Activated CD4-positive, alpha-beta T cell treated with anti-CD3 and anti-CD28 coated beads, Interleukin-2, Interleukin-6, amounts not matched to agents 100 ng/mL and 50 ng/mL, durations not matched to agents 16 hours and 8 hours (primary cell): ENCODE measurements around the gene RSRC2.
"Not testable (repeated sequence)": the region's sequence is repeated elsewhere in the genome, so short reads cannot be mapped to it uniquely, and the experiment has no call there.

Source experiments
- DNase-seq: peaks from one replicate; pipeline ENCODE4 v3.0.0-alpha.2; 2020

RSRC2 gene

DNA sequence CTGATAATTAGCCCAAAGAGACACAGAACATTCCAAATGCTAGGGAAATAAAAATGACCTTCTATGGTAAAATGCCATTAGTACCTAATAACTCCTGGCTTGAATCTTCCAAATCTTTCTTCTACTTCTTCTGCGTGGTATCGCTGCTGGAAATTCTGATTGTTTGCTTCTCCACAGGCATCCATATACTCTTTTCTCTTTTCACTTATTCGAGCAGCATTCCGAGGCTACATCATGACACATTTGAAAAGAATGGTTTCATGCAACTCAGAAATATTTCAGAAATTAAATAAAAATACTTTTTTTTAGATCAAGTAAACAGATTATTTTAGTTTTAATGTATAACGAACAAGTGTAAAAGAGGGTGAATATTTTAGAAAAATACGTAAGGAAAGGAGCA, 44.9 kb downstream of the RSRC2 start:
- no peak for DNase-seq

DNA sequence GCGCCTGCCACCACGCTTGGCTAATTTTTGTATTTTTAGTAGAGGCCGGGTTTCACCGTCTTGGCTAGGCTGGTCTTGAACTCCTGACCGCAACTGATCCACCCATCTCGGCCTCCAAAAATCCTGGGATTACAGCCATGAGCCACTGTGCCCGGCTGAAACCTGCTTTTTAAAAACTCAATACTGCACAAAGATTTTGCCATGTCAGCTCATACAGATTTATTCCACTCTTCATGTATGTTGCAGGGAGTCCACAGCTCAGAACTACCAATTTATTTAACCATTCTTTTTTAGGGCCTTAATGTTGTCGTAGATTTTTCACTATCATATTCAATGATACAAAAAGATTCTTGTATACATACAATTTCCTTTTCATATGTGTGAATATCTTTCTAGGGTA, 46.0 kb downstream of the RSRC2 start:
- no peak for DNase-seq

DNA sequence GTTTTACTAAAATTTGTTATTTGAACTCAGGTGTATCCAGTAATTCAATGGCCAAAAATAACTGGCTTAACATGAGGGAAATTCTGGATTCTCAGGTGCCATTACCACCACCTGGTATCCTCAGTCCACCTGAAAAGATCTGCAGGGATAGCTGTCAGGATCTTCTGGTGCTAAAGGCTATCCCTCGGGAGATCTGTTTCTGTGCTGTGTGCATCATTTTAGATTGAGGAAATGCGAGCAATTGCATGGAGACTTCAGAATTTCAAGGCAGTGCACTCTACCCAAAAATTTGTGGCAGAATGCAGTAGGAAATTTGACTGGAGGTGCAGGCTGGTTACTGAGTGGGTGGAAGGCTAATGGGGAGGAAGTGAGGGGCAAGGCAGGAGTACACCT, 52.4 kb downstream of the RSRC2 start:
- DNase-seq: no peak

DNA sequence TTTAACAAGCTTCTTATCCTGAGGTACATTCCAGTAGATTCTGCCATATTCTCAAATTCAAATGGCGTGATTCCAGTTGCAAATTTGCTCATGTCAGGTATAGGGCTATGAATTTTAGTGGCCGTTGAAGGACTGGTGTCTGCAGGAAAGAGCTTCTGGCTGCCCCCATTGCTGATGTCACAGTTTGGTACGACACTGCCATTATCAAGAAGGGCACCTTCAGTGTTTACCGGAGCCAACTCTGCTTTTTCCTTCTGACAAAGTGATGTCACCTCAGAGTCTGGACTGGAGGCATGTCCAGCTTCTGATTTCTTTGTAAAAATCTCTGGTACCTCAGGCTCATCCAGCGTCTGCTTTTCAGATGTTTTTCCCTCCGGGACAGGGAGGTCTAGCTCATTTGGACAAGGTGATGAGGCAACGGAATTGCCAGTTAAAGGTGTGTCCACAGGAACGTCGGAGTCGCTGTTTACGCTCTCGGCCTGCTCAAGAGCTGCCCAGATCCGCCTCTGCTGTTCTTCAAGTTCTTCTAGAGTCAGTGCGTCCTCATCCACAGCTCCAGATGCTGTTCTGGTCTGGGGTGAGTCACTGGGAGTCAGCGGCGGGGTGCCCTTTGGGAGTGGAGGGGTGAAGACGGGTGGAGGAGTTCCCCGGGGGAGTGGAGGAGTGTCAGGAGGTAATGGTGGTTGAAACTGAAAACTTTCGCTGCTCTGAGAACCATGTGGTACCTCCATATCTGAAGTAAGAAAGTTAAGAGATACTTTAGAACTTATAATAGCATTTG, 53.0 kb downstream of the RSRC2 start:
- peak; percentile 58 for DNase-seq

DNA sequence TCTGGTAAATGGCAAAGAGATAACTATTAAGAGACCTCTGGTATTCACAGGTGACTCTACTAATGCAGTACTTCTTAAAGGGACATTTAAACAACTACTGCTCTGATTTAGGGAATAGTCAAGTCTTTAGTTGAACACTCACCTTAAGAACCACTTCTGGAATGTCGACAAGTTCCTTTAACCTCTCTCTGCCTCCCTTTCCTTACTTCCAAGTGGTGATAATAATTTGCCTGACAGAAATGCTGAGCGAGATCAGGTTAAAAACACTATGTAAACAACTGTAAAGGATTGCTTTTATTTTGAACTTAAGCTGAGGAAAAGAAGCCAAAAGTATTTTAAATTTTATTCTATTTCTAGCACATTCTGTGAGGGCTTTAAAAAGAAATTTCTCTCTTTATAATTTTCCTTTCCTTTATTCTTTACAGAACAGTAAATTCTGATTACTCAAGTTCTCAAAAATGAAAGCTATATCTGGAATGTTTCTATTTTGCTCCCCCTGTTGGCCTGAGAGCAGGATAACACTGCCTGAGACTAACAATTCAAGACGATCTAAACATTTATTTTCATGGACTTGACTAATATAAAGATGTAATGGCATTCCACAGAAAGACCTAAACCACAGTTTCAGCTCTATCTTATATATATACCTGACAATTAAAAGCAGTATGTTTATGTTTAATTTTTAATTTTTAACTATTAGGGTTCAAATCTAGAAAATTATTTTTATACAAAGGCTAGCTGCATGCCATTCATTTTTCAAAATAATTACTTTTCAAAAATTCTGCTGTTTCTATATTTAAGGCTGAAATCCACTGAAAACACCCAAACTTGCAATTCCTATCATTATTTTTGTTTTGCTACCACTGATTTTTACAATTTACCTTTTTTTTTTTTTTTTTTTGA, 55.2 kb downstream of the RSRC2 start:
- DNase-seq: peak; percentile 62

DNA sequence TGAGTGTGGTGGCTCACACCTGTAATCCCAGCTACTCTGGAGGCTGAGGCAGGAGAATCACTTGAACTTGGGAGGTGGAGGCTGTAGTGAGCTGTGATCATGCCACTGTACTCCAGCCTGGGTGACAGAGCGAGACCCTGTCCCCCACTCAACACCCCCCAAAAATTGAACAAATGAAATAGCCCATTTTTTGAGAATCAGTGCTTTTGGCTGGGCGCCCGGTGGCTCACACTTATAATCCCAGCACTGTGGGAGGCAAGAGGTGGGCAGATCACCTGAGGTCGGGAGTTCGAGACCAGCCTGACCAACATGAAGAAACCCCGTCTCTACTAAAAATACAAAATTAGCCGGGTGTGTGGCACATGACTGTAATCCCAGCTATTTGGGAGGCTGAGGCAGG, 56.2 kb downstream of the RSRC2 start:
- DNase-seq: not testable (repeated sequence)

DNA sequence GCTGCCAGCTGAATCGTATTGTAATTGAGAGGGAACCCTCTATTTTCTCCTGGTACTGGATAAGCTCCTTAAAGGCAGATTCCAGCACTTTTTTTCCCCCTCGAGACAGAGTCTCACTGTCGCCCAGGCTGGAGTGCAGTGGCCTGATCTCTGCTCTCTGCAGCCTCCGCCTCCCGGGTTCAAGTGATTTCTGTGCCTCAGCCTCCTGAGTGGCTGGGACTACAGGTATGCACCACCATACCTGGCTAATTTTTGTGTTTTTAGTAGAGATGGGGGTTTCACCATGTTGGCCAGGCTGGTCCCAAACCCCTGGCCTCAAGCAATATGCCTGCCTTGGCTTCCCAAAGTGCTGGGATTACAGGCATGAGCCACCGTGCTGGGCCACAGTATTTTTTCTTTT, 56.9 kb downstream of the RSRC2 start:
- DNase-seq: not testable (repeated sequence)

DNA sequence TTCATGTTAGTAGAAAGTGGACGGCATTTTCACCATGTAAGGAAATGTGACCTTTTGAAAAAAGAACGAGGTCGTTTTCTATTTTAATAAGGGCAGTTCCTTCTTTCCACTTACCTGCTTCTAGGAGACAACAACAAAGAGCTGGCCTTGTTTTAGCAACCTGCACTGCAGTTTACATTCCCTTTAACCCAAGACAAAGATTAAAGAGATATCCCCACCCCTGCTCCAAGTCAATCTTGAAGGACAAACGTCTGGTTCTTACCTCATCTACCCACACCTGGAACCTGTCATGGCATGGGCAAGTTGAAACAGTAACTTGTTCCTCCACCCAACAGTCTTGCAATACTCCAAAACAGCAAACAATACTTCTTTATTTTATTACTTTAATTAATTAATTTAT, 58.8 kb downstream of the RSRC2 start:
- DNase-seq: no peak

DNA sequence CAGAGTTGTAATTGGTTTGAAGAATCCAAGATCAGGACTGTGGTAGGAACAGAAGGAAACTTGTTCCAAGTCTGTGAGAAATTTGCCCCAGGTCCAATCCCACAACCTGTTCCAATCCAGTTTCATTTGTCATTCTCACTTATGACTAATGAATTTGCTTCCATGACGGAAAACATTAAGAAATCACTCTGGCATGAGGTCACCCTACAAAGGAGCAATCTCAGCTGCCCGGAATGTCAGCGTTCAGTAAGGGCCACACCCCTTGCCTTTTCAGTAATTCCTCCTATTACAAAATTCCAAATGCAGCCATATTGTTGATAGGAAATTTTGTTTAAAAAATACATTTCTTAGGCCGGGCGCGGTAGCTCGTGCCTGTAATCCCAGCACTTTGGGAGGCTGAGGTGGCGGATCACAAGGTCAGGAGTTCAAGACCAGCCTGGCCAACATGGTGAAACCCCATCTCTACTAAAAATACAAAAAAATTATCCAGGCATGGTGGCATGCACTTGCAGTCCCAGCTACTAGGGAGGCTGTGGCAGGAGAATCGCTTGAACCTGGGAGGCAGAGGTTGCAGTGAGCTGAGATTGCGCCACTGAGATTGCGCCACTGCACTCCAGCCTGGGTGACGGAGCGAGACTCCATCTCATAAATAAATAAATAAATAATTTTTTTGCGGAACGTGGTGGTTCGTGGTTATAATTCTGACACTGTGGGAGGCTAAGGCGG, 62.3 kb downstream of the RSRC2 start:
- not testable (repeated sequence) for DNase-seq

DNA sequence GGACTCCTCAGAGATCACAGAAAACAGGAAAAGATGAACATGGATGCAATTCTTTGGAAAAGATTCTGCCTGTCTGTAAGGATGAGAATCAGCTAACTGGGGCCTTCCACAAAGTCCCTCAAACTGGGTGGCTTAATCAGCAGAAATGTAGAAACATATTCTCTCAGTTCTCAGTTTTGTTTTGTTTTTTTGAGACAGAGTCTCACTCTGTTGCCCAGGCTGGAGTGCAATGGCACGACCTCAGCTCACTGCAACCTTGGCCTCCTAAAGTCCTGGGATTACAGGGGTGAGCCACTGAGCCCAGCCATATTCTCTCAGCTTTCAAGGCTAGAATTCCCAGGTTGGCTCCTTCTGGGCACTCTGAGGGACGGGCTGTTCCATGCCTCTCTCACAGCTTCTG, 66.1 kb downstream of the RSRC2 start:
- DNase-seq: no peak

DNA sequence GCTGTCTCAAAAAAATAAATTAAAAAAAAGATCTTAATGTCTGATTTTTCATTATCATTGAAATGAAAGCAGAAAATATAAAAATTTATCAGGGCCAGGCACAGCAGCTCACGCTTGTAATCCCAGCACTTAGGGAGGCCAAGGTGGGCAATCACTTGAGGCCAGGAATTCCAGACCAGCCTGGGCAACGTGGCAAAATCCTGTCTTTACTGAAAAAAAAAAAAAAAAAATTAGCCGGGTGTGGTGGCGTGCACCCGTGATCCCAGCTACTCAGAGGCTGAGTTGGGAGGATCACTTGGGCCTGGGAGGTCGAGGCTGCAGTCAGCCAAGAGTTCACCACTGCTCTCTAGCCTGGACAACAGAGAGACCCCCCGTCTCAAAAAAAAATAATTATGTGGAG, 66.7 kb downstream of the RSRC2 start:
- DNase-seq: no peak

DNA sequence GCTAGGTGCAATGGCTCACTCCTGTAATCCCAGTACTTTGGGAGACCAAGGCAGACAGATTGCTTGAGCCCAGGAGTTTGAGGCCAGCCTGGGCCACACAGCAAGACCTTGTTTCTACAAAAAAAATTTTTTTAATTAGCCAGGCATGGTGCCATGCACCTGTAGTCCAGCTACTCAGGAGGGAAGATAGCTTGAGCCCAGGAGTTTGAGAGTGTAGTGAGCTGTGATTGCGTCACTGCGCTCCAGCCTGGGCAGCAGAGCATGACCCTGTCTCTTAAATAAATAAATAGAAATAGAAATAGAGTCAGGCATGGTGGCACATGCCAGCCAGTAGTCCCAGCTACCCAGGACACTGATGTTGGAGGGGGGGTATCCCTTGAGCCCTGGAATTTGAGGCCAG, 67.5 kb downstream of the RSRC2 start:
- DNase-seq: no peak

DNA sequence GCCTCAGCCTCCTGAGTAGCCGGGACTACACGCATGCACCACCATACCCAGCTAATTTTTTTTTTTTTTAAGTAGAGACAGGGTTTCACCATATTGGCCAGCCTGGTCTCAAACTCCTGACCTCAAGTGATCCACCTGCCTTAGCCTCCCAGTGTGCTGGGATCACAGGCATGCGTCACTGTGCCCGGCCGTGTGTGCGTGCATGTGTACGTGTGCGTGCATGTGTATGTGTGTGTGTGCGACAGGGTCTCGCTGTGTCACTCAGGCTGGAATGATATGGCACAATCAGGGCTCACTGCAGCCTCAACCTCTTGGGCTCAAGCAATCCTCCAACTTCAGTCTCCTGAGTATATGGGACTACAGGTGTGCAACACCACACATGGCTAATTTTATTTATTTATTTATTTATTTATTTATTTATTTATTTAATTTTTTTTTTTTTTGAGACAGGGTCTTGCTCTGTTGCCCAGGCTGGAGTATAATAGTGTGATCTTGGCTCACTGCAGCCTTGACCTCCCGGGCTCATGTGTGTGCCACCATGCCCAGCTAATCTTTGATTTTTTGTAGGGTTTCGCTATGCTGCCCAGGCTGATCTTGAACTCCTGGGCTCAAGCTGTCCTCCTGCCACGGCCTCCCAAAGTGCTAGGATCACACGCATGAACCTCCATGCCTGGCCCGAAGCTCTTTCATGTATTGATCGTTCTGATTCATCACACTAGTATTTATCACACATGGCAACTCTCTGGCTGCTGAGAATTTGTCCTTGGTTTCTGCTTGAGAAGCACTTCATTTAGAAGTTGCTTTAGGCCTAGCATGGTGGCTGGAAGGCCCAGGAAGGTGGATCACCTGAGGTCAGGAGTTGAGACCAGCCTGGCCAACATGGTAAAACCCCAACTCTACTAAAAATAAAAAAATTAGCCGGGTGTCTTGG, 68.4 kb downstream of the RSRC2 start:
- DNase-seq: no peak

DNA sequence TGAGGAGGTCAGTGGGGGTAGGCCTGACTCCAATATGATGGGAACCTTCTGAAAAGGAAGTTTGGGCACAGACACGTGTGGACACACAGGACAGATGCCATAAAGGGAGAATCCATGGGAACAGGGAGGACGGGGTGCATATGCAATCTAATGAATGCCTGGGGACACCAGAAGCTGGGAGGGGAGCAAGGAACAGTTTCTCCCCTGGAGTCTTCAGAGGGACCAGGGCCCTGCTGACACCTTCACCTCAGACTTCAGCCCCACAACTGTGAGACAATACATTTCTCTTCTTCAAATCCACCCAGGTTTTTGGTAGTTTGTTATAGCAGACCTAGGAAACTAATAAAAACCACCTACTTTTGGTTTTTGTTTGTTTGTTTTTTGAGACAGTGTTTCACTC, 69.1 kb downstream of the RSRC2 start:
- no peak for DNase-seq

DNA sequence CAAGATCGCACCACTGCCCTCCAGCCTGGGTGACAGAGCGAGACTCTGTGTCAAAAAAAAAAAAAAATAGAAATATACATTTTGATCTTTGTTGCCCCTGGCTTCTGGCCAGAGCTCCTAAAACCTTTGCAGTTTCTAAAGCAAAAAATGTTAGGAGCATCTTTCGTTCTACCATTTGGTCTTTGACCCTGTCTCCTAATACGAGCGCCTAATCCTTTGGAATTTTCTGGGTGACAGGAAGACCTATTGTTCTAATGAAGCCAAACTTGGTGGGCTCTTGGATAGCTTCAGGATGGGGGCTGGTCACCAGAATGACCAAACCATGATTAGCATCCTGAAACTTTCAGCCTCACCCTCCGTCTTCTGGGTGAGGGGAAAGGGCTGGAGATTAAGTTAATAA, 72.0 kb downstream of the RSRC2 start:
- no peak for DNase-seq

DNA sequence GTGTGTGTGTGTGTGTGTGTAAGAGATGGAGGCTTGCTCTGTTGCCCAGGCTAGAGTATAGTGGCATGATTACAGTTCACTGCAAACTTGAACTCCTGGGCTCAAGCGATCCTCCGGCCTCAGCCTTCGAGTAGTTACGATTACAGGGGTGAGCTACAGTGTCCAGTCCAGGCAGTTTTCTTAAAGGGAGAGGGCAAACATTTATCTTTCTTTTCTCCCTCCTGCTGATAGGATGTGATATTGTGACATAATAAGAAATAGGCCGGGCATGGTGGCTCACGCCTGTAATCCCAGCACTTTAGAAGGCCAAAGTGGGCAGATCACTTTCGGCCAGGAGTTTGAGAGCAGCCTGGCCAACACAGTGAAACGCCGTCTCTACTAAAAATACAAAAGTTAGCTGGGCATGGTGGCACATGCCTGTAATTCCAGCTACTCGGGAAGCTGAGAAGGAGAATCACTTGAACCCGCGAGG, 72.5 kb downstream of the RSRC2 start:
- DNase-seq: no peak
